GM15510 (cell line): ENCODE measurements around the gene APOBEC3B.

Experiments
- POLR2A ChIP-seq: IDR thresholded peaks from 3 replicates; pipeline ENCODE4 v1.6.1; 2011; ENCODE audit warnings: borderline replicate concordance; ENCODE audit not compliant: insufficient read length; ENCODE audit errors: extremely low read depth

APOBEC3B gene

DNA sequence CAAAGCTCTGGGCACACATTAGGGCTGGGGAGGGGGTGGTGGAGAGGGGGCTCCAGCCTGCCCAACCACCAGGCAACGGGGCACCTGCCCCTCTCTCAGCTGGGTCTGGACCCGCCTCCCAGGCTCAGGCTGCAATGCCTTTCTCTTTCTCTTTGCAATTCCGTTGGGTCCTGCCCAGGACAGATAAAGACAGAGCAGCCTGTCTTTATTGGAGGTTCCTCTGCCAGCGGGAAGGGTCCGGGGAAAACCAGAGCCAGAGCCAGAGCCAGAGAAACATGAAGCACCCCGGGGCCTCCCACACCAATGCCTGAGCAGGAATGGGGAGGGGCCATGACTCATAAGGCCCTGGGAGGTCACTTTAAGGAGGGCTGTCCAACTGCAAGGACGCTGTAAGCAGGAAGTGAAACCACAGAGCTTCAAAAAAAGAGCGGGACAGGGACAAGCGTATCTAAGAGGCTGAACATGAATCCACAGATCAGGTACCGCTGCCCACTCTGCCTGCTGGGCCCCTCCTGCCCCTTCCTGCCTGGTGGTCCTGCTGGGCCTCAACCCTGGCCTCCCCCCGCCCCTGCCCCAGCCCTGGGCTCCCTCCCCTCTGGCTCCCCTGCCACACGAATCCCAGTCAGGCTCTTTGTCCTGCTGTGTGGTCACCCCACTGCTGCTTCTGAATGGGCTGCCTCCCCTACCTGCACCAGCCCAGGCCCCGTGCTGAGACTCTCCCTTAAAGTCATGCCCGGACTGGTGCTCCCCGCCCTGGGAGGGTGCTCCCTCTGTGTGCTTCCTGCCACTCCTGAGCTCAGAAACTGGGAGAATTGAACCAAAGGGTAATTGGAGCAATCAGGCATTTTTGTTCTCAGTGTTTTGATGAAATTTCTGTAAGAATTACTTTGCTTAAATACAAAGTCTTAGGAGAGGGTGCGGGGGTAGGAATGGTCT is at the start of gene APOBEC3B:
Gene APOBEC3B (plus strand): TSS at position 356 of the 936 bp plus-strand sequence. CDS start 107 bp downstream, at position 463.
- TF ChIP-seq POLR2A: peak; percentile 27

- no peak for TF ChIP-seq POLR2A
These were observed 47.1 kb upstream of the APOBEC3B start for GRCh38 chr22:38935023-38935422.

GRCh38 chr22:38935616-38936015 is 46.5 kb upstream of the APOBEC3B start:
- TF ChIP-seq POLR2A: no peak

DNA sequence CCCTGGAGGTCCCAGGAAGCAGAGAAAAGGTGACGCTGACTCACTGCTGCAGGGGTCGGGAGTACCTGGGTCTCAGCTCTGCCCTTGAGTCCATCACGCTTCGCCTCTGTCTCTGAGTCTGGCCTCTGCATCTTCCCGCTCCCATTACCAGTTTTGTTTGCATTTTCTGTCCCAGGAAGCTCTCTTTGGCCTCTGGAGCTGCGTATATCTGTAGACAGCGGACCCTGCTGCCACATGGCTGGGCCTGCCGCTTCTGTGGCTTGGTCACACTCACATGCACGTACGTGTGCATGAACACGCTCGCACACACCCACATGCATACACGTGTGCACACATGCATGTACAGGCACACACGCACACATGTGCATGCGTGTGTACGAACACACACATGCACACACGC is 45.6 kb upstream of the APOBEC3B start:
- no peak for TF ChIP-seq POLR2A

DNA sequence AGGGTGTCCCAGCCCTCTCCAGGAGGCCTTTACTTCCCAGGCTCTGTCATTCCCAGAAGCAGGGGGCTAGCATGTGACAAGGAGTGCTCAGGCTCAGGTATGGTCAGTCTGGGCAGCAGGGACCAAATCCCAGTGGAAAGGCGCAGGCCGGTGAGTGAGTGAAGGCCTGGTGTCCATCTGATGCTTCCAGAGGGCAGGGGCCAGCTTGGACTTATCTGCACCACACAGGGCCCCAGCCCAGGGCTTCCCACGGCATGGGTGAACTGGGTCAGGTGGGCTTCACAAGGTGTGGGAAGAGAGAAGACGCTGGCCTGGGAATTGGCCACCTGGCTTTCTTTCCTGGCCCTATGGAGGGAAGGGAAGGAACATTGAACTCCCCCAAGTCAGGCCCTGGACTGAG is 45.1 kb upstream of the APOBEC3B start:
- no peak for TF ChIP-seq POLR2A

DNA sequence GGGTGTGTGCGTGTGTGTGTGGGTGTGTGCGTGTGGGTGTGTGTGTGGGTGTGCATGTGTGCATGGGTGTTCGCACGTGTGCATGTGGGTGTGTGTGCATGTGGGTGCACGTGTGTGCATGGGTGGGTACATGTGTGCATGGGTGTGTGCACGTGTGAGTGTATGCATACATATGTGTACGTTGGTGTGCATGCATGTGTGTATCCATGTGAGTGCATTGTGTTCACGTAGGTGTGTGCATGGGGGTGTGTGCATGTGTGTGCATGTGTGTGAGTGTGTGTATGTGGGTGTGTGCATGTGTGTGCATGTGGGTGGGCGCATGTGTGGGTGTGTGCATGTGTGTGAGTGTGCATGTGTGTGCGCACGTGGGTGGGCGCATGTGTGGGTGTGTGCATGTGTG is 44.6 kb upstream of the APOBEC3B start:
- no peak for TF ChIP-seq POLR2A

DNA sequence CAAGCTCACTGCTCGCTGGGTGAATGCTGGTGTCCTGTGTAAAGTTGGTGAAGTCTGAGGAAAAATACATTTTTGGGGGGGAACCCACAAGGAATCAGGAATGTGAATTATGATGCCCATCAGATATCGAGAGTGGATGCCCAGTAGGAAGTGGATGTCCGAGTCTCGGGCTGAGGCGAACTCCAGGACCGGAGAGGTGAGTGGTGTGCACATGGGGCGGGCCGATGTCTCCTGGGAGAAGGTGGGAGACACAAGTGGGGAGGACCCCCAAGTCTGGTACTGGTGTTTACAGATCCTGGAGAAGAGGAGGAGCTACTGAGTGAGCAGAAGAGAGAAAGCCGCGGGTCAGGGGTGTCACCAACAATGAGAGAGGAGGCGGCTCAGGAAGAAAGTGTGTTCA is 43.9 kb upstream of the APOBEC3B start:
- TF ChIP-seq POLR2A: no peak

GRCh38 chr22:38938925-38939324 is 43.2 kb upstream of the APOBEC3B start:
- TF ChIP-seq POLR2A: no peak

- TF ChIP-seq POLR2A: no peak
These were observed 41.2 kb upstream of the APOBEC3B start for GRCh38 chr22:38940811-38941384.

GRCh38 chr22:38941488-38941987 is 40.6 kb upstream of the APOBEC3B start:
- TF ChIP-seq POLR2A: no peak

DNA sequence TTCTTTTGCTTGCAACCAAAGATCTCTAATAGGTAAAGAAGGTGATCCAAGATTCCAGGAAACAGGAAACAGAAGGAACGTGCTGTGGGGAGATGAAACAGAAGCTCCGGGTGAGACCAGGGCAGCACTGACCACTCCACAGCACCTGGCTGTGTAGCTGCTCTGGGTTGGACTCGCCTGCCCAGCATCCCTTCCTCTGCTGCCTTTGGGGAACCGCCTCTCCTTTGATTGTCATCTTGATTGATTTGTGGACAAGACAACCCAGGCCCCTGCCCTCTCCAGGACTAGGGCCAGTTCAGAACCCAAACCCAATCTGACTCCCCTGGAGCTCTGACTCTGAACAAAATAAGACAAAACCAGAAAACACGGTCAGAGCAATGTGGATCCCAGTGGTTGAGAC is 39.4 kb upstream of the APOBEC3B start:
- no peak for TF ChIP-seq POLR2A

GRCh38 chr22:38943201-38943600 is 38.9 kb upstream of the APOBEC3B start:
- no peak for TF ChIP-seq POLR2A

- no peak for TF ChIP-seq POLR2A
These were observed 38.3 kb upstream of the APOBEC3B start for GRCh38 chr22:38943882-38944281.

DNA sequence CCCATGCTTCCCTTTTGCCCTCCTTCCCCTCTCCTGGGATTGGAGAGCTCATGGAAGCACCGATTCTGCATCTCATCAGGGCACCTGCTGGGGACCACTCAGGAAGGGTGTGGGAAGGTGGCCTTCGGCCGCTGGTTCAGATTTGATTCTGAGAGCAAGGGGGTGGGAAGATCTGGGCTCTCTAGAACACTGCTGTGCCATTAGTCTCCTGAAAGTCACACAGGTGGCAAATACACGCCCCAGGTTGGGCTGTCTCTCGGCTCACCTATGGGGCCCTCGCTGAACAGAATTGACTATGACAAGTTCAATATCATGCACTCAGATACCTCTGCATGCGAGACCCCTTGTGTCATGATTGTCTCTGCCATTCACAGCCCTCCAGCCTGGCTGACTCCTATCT is 37.5 kb upstream of the APOBEC3B start:
- no peak for TF ChIP-seq POLR2A

GRCh38 chr22:38946771-38947170 is 35.4 kb upstream of the APOBEC3B start:
- TF ChIP-seq POLR2A: no peak
